SK-N-MC (cell line): ENCODE results near the gene GDF10.

Experiments
- EZH2 ChIP-seq: fragments of 200-600 bp; sonication (generic); IDR thresholded peaks from one replicate; pipeline ENCODE4 v1.6.1; 2017; ENCODE audit warnings: antibody characterized with exemption
- POLR2AphosphoS5 ChIP-seq: IDR thresholded peaks from 2 replicates; pipeline ENCODE4 v1.6.1; 2012; ENCODE audit warnings: mild to moderate bottlenecking, low read depth, low read length, borderline replicate concordance

- TF ChIP-seq EZH2: no peak
- no peak for TF ChIP-seq POLR2AphosphoS5
Observed at GRCh38 chr10:47354900-47355299, 54.9 kb downstream of the GDF10 start.
